Left forelimb (tissue), 1 donor: ENCODE measurements around the gene PRR15L.
"Not testable (repeated sequence)": the region's sequence is repeated elsewhere in the genome, so short reads cannot be mapped to it uniquely, and the experiment has no call there.

Experiments used
- DNase-seq: peaks from one replicate; pipeline ENCODE4 v3.0.0-alpha.2; 2018; ENCODE audit warnings: low spot score

PRR15L gene, protein sequence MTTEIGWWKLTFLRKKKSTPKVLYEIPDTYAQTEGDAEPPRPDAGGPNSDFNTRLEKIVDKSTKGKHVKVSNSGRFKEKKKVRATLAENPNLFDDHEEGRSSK

DNA sequence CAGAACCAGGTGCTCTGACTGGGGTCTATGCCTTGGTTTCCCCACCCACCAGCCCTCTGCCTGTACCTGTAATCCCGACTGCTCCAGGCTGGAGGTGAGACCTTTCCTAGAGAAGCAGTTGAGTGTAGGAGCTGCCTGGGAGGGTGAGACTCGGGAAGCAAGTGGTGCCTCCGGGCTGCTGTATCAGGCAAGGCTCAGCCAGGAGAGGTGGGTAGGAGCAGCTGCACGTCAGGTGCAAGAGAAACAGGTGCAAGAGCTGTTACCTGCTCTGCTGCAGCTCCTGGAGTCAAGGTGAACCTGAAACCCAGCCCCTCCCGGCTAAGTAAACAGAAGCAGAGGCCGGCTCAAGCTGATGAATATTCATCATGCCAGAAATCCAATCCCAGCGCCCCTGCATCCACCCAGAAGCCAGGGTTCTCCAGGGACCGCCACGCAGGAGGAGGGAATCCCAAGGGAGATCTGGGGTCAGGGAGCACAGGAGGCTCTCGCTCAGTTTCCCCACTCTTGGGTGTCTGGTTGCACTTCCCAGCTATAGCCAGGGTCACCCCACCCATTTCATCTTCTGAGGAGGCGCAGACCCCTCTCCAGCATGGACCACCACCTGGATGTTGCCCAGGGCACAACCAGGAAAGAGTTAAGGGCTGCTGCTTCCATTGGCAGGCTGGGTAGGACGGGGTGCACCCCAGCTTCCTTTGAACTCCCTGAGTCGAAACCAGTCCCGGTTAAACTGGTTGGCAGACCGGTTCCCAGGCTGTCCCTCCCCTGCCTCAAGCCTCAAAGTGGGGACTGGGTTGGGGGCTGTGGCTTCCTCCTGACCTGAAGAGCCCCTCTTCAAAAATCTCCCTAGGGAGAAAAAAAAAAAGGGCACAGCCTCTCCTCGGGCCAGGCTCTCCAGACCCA lies at the start of gene PRR15L:
TSS of gene PRR15L (minus strand) at position 293 of the 900 bp plus-strand sequence. CDS start 4,649 bp downstream, outside the sequence.
- DNase-seq: no peak

DNA sequence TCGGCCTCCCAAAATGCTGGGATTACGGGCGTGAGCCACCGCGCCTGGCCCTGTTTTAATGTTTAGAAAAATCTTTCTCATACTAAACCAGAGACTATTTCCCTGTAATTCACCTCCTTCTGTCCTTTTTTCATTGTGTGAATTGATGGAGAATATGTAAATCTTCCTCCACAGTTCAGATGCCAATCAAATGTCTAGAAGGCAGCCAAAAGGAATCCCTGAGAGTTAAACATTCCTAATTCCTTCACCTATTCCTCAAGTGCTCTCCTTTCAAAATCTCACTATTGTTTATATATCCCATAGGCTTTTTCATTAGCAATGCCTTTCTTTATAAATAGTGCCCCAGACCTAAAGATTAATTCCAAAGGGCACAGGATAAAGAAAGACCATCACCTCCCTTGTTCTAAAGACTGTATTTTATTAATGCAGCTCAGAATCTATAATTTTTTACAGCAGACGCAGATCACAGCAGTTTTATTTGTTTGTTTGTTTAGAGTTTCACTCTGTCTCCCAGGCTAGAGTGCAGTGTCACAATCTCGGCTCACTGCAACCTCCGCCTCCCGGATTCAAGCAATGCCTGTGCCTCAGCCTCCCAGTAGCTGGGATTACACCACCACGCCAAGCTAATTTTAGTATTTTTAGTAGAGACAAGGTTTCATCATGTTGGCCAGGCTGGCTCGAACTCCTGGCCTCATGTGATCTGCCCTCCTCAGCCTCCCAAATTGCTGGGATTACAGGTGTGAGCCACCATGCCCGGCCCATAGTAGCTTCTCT lies 49.4 kb upstream of the PRR15L start:
- DNase-seq: no peak

DNA sequence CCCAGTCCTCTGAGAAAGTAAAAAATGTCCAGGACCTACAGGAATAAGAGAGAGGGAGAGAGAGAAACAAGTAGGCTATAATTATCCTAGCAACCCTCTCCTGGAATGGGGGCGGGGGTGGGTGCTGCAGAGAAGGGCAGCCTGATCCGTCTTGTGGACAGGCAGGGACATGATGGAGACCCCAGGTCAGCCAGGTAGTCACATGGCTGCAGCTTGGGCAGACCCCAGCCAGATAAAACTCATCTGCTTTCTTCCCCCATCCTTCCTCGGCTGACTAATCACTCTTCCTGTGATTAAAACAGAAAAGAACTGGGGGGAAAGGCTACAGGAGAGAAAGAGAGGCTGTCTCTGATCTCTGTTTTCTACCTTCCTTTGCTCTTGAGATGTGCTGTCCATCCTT lies 47.3 kb upstream of the PRR15L start:
- DNase-seq: no peak

DNA sequence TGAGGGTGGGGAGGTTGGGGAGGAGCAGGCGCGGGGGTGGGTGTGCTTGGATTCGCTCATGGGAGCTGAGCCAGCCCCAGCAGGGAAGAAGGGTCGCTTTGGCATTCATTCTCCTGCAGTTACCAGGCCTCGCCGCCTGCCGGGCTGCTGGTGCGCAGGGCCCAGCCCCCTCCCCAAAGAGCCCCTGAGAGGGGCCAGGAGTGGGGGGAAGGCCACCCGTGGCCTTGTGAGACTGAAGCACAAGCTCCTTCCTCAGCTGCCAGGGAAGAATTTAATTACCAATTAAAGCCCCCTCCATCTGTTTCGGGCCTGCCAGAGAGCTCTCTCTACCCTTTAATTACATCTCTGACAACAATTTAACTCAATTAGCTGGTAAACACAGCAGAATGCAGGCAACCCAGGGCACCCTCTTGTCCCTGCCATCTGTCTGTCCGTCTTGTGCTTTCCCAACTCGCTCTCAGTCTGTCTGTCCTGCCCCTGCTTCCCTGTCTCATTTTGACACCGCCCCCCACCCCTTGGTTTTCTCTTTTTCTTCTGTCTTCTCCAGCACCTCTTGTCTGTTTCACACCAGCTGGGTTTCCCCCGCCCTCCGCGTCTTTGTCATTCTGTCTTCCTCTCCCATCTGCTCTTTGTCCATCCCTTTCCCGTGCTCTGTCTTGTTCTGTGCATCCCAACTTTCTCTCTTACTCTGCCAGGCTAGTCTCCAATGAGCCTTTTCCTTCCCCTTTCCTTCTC lies 45.9 kb upstream of the PRR15L start:
- no peak for DNase-seq

DNA sequence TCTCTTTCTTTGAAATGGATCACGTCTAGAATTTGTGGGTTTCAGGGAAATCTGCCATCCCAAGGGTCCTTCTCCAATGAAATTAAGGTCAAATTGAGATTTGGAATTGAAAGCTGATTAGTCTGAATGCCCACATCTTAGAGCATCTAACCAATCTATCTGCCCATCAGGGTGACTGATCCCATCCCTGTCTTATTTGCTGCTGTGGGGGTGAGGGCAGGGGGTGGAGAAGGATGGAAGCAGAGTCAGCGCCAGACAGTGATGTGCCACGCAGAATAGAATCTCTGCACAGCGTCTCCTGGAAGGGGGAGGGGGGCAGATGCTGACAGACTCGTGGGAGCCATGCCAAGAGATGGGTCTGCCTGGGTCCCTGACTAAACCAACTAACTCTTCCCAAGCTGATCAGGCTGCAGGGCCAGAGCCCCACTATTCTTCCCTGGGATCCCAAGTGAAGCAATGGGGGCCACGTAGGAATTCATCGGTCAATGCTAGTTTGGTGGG lies 45.3 kb upstream of the PRR15L start:
- no peak for DNase-seq

DNA sequence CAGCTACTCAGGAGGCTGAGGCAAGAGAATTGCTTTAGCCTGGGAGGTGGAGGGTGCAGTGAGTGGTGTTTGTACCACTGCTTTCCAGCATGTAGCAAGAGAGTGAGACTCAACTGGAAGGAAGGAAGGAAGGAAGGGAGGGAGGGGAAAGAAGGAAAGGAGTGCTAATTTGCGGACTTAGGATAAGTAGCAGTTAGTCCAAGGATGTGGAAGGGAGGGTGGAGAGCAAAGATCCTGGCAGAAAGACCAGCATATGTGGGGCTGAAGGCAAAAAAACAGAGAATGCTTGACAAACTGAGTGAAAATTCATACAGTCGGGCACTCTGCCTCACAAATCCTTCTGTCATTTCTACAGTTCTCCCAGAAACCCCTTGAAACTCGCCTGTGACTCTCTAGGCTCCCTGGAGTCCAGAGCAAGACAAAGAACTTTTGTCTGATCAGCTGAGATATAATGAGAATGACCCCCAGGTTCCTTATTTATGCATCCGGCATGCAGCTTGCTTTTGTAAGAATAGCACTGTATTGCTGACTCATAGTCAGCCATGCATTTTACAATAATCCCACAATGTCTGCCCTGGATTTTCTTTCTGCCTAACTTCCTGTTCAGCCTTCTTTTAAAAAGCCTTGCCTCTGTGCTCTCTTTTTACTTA lies 44.7 kb upstream of the PRR15L start:
- DNase-seq: no peak

DNA sequence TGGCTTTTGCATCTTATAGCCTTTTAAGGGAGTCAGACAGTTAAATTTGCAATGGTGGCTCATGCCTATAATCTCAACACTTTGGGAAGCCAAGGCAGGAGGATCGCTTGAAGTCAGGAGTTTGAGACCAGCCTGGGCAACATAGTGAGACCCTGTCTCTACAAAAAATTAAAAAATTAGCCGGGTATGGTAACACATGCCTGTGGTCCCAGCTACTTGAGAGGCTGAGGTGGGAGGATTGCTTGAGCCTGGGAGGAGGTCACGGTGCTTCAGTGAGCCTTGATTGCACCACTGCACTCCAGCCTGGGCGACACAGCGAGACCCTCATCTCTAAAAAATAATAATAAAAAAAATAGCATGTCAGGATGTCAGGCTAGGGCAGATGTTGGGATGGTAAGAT lies 44.0 kb upstream of the PRR15L start:
- DNase-seq: not testable (repeated sequence)

DNA sequence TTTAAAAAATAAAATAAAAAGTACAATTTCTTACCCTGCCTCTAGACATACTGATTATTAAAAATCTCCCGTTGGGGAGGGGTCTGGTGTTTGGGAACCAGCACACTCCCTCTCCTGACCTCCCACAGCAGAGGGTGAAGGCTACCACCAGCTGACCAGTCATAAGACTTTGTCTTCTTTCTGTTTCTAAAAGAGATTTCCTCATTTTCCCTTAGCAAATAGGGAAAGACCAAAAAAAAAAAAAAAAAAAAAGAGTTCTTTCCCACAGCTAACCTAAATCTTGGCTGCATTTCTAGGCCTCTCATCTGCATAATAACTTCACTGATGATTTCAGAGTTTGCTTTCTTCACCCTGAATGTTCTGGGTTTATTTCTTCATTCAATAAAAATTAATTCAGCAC lies 43.5 kb upstream of the PRR15L start:
- DNase-seq: no peak

DNA sequence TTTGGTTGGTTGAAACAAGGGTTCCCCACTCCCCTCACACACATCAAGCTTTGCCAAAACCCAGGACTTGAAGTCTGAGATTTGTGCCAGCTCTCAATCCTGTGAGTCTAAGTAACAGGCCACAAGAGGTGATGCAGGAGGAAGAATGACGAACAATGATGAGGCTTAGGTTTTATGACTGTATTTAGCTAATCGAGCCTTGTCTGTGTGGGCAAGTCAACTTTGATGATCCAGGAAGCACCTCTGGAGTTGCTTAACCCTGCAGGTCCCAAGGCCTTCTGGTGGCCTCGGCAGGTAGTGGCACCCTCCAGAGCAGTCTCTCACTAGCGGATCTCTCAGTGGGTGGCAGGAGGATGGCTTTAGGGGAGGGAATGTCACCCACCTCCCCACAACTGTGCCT lies 41.9 kb upstream of the PRR15L start:
- no peak for DNase-seq

DNA sequence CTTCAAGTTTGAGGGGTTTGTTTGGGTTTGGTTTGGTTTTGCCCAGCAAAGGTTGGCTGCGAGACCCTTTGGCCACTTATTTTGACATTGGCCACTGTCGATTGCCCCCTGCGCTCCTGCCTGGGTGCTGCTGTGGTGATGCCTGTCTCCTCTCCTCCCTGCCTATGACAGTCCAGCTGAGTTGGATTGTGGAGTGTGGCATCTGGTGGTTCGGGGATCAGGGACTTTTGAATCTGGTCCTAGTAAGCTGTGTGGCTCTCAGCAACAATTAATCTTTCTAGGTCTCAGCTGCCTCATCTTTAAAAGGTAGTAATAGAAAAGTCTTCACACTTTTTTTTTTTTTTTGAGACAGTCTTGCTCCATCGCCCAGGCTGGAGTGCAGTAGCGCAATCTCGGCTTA lies 40.4 kb upstream of the PRR15L start:
- no peak for DNase-seq

DNA sequence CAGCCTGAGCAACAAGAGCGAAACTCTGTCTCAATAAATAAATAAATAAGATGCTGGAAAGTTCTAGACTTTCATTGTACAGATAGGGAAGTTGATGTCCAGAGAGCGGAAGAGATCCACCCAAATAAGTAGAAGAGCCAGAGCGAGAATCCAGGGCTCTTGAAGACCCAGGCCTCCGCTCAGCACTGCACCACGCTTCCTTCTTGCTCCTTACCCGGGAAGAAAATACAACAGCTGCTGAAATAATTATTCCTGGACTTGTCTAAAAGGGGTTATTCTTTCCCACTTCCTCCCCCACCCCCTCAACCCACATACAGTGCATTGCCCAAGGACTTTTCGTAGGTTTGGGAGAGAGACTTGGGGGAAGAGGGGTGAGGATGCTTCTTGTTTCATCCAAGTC lies 39.9 kb upstream of the PRR15L start:
- DNase-seq: no peak

DNA sequence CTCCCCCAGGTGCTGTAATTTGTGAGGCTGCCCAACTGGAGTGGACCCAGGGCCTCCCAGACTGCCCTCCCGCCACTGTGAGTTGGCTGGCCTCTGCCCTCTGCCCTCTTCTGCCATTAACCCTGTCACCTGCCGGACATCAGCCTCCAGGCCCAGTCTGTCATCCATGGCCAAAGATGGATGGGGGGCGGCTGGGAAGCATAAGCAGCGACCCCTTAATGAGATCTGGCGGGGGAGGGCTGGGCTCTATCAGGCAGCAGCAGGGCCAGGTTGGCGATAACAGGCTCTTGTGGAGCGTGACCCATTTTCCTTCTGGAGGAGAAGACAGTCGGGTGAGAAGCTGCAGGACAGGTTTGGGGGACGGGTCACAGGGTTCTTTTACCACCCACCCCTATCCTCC lies 38.5 kb upstream of the PRR15L start:
- no peak for DNase-seq

DNA sequence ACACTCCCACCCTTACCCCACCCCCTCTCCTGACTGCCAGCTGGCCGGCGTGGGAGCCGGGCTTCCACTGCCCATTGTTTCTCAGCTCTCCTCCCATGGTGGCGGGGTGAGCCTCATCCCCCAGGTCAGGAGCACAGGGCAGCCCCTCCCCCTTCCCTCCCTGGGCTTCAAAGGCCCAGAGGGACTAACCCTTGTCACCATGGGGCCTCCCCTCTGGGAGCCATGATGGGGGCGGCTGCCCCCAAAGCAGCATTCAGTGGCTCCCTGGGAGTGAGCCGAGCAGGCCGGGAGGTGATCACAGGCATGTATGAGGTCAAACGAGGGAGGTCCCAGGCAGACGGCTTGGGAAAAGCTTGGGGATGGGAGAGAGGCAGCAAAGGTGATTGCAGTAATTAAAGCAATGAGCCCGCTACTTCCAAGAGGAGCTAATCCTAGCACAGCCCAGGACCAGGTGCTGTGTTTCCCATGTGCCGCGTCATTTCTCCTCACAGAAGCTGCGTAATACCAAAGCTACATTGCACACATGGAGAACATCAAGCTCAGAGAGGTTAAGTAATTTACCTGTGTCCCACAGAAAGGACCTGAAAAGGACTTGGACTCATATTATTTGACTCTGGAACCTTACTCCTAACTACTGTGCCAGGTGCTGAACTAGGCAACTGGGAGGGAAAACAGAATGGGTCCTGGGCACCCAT lies 37.7 kb upstream of the PRR15L start:
- no peak for DNase-seq

DNA sequence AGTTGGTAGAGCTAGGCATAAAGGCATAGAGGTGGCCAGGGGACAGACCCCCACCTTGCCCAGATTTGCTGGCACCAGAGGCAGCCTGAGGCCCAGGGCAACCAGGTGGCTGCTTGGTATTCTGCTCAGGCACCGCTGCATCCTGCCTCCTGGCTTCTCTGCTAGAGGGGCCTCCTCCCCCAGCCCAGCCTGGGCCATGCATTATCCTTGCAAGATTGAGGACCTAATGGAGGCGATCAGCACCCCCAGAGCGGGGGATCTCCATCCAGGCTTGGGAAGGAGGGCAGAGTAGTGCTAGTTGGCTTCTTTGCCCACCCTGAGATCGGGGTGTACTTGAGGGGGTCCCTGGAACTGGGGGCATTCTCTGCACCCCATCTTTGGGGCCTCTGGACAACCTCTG lies 37.0 kb upstream of the PRR15L start:
- DNase-seq: no peak

DNA sequence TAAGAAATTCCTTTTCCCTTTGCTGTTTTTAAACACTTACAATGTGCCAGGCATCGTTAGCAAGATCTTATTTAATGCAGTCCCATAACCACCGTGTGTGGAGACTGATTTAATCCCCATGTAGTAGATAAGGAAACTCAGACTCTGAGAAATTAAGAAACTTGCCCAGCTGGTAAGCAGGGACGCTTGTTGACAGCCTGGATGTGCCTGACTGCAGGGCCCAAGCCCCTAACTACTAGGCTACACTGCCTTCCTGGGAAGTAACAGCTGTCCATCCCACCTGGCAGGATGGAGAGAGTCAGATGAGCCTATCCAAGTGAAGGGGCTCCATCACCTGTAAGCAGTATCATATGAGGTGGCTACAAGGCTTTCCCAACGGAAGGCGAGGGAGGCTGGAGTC lies 36.3 kb upstream of the PRR15L start:
- DNase-seq: no peak

DNA sequence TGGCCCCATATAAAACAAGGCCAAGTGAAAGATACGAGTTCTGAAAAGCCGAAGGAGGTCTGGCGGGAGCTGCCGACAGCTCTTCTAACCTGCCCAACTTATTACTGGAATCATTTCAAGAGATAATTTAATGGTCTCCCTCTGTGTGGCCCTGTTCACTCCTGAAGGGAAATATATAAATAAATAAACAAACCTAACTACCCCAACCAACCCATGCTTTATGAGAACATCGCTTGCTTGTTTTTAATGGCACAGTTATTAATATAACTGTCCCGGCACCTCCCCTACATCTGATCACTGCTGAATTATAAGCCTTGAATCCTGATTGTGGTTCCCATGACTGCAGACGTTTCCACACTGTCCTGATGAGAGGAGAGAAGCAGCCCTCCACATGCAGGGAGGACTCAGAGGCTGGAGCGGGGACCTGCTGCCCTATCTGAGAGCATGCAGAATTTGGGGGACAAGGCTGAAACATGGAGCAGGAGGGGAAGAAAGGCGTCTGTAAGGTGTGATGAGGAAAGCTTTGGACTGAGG lies 35.4 kb upstream of the PRR15L start:
- no peak for DNase-seq

DNA sequence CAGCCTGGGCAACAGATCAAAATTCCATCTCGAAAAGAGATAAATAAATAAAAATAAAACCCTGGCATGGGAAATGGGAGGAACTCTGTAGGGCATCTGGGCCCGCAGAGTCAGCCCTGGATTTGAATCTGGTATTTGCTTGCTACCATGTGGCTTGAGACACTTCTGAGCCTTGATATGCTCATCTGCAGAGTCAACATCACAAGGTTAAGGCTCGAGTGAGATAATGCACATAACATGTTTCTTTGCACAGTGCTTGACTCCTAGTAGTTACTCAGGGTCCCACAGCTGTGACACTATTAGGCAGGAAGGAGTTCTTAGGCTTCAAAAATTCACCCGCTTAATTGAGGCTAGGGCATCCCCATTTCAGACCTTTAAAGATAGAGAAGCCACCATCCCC lies 34.5 kb upstream of the PRR15L start:
- DNase-seq: no peak

DNA sequence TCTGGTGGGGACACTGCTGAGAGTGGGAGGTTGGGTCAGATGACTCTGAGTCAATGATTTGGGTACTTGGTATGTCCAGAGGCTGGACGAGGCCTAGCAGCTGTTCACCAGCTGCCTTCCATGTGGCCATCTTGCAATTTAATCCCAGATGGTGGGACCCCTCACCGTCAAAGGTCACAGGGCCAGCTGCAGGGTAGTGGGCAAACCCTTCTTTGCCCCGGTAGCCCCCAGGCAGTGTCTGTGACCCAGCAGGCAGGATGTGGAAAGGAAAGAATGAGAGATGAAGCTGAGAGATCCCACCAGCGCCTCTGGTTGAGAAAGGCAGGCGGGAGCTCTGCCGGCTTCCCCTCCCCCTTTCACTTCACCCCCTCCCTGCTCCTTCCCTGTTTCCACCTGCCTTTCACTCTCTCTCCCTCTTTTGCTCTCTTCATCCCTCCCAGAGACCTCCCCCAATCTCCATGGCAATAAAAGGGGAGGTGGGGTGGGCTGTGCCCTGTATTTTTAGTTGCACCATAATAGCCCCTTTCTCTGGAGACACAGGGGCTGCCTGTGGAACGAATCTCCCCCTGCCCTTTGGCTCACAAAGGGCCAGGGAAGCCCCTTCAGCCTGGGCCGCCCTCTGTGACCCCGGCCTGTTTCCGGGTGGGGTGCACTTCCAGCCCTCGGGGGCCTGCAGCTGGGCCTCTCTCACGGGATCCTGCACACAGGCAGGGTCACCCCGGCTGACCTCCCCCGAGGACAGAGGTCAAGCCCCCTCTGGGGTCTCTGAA lies 33.5 kb upstream of the PRR15L start:
- no peak for DNase-seq

DNA sequence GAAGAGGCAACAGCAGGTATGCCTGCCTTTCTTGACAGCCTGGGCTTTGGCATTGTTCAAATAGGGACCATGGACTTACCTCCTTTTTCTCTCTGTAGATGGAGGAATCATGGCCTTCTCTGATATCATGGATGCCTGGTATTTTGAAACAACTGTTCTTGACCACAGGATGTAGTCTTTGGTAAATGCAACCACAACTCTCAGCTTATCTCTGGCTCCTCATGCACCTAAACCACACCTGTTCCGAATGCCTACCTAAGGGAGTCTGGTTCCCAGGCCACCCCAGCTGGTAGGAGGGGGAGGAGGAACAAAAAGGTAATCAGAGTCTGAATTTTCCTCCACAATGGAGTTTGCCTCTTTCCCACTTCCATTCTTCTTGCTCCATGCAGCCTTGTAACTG lies 32.0 kb upstream of the PRR15L start:
- no peak for DNase-seq

DNA sequence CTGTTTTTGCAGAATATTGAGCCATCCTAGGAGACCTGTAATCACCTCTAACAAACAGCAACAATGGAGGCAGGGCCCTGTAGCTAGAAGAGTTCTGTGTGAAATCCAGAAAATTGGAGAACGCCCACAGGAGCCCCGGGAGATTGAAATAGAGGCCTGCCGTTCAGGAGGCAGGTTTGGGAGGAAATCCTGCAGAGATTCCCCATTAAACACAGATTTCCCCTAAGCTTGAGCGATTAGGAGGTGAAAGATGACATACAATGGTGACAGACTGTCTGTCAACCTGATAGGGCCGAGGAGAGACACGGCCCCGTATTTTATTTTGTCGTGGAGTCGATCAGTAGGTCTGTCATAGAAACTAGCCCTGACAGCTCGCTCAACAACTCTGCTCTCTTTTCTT lies 31.5 kb upstream of the PRR15L start:
- no peak for DNase-seq
